Erythroblast (primary cell): ENCODE data around the gene SH3YL1.

Experiments
- DNase-seq, 2 experiments: peaks; one replicate each; lab custom pipeline; 2025; lab: John Stamatoyannopoulos, UW
- GATA1 ChIP-seq: IDR thresholded peaks from 2 replicates; pipeline ENCODE4 v1.6.1; 2011; ENCODE audit warnings: low read depth, mild to moderate bottlenecking, control low read depth, low read length, moderate library complexity
- POLR2A ChIP-seq: IDR thresholded peaks from 2 replicates; pipeline ENCODE4 v1.6.1; 2011; ENCODE audit warnings: mild to moderate bottlenecking, low read length

Gene SH3YL1

GRCh38 chr2:208335-208734, 55.5 kb downstream of the SH3YL1 start:
- TF ChIP-seq GATA1 (no peak), POLR2A (no peak)
- no peak for DNase-seq

GRCh38 chr2:203984-204383, 59.8 kb downstream of the SH3YL1 start:
- DNase-seq, result no peak
- TF ChIP-seq GATA1 (no peak), POLR2A (no peak)

GRCh38 chr2:203401-203800, 60.4 kb downstream of the SH3YL1 start:
- DNase-seq, result no peak
- no peak for TF ChIP-seq POLR2A
- no peak for TF ChIP-seq GATA1

GRCh38 chr2:202945-203344, 60.9 kb downstream of the SH3YL1 start:
- TF ChIP-seq GATA1 (no peak), POLR2A (no peak)
- no peak for DNase-seq

GRCh38 chr2:201648-202433, 62.0 kb downstream of the SH3YL1 start:
- DNase-seq, result no peak
- no peak for TF ChIP-seq GATA1
- TF ChIP-seq POLR2A, result no peak

GRCh38 chr2:199041-199966, 64.5 kb downstream of the SH3YL1 start:
- no peak for TF ChIP-seq GATA1
- no peak for TF ChIP-seq POLR2A
- no peak for DNase-seq

GRCh38 chr2:196406-196805, 67.4 kb downstream of the SH3YL1 start:
- no peak for DNase-seq
- TF ChIP-seq GATA1, result no peak
- TF ChIP-seq POLR2A, result no peak

- DNase-seq, result no peak
- TF ChIP-seq POLR2A, result no peak
- TF ChIP-seq GATA1, result no peak
These were observed 67.9 kb downstream of the SH3YL1 start for GRCh38 chr2:195932-196331.

- TF ChIP-seq POLR2A (no peak), GATA1 (no peak)
- no peak for DNase-seq
These were observed 70.6 kb downstream of the SH3YL1 start for GRCh38 chr2:193141-193671.

- TF ChIP-seq GATA1 (no peak), POLR2A (no peak)
- no peak for DNase-seq
These were observed 72.3 kb downstream of the SH3YL1 start for GRCh38 chr2:191311-192190.

GRCh38 chr2:187825-188224, 76.0 kb downstream of the SH3YL1 start:
- DNase-seq, result no peak
- TF ChIP-seq GATA1 (no peak), POLR2A (no peak)

GRCh38 chr2:185221-185620, 78.6 kb downstream of the SH3YL1 start:
- TF ChIP-seq POLR2A, result no peak
- no peak for DNase-seq

GRCh38 chr2:184695-185094, 79.1 kb downstream of the SH3YL1 start:
- DNase-seq, result no peak
- TF ChIP-seq GATA1 (no peak), POLR2A (no peak)
